ENCODE measurements around the gene ACP3. TPM values are rescaled to one million over a fixed set of nuclear protein-coding genes. Genes with fewer than 3 reads are reported as not detected.

The ACP3 gene
- total and polyA plus RNA-seq, 2 experiments from 2014 or later = 5.2 to 7.7 TPM

GRCh38 chr3:132288357-132288756 is 28.9 kb upstream of the ACP3 start:
- Histone ChIP-seq H3K4me1 (ENCODE audit: insufficient read depth) (peaks cover 20% of the 10 kb centered on the region), H3K36me3 (replicated peaks; ENCODE audit: insufficient read depth, low read depth) (no peaks in the 10 kb centered on the region), H3K4me2 (no peak overlapping the region), H3K27me3 (no peaks in the 10 kb centered on the region), H3K9me2 (replicated peaks; ENCODE audit: insufficient read depth) (no peaks in the 10 kb centered on the region), H3K27ac (peak overlapping the region; percentile 40), H3K9me3 (ENCODE audit: low read depth) (no peaks in the 10 kb centered on the region), H4K20me1 (ENCODE audit: insufficient read depth, poor library complexity, severe bottlenecking) (no peaks in the 10 kb centered on the region), H3K4me3 (no peak overlapping the region), H3K79me2 (no peaks in the 10 kb centered on the region), H2AFZ (no peak overlapping the region)
- 77% methylated on average over 2 of the region's 2 CpGs for WGBS (ENCODE audit: low lambda C conversion rate, missing lambda C conversion rate)
- DNase-seq (ENCODE audit: low spot score) = no peak
- TF ChIP-seq CTCF (IDR thresholded peaks at IDR 0.05; ENCODE audit: poor library complexity) = no peak
- no peak for TF ChIP-seq EZH2phosphoT487 (IDR thresholded peaks at IDR 0.05; ENCODE audit: low read depth, severe bottlenecking, unreplicated experiment)
- no peak for TF ChIP-seq EZH2 (IDR thresholded peaks at IDR 0.05; ENCODE audit: borderline replicate concordance)

GRCh38 chr3:132289316-132289715 is 27.9 kb upstream of the ACP3 start:
- no peak overlapping the region for H3K4me2 ChIP-seq
- H3K4me3 ChIP-seq = no peak overlapping the region
- WGBS (ENCODE audit: low lambda C conversion rate, missing lambda C conversion rate) = 95% methylated on average over 1 of the region's 1 CpG
- no peaks in the 10 kb centered on the region for H4K20me1 ChIP-seq (ENCODE audit: insufficient read depth, poor library complexity, severe bottlenecking)
- no peaks in the 10 kb centered on the region for H3K27me3 ChIP-seq
- H3K9me2 ChIP-seq (replicated peaks; ENCODE audit: insufficient read depth) = no peaks in the 10 kb centered on the region
- no peak for TF ChIP-seq CTCF (IDR thresholded peaks at IDR 0.05; ENCODE audit: poor library complexity)
- no peak for TF ChIP-seq EZH2phosphoT487 (IDR thresholded peaks at IDR 0.05; ENCODE audit: low read depth, severe bottlenecking, unreplicated experiment)
- no peak for TF ChIP-seq EZH2 (IDR thresholded peaks at IDR 0.05; ENCODE audit: borderline replicate concordance)
- H3K36me3 ChIP-seq (replicated peaks; ENCODE audit: insufficient read depth, low read depth) = no peaks in the 10 kb centered on the region
- no peaks in the 10 kb centered on the region for H3K9me3 ChIP-seq (ENCODE audit: low read depth)
- no peaks in the 10 kb centered on the region for H3K79me2 ChIP-seq
- no peak overlapping the region for H2AFZ ChIP-seq
- peaks cover 12% of the 10 kb centered on the region for H3K4me1 ChIP-seq (ENCODE audit: insufficient read depth)
- DNase-seq (ENCODE audit: low spot score) = no peak
- peak overlapping the region; percentile 40 for H3K27ac ChIP-seq

GRCh38 chr3:132290833-132291232 is 26.4 kb upstream of the ACP3 start:
- H3K4me3 ChIP-seq = no peak overlapping the region
- no peaks in the 10 kb centered on the region for H3K36me3 ChIP-seq (replicated peaks; ENCODE audit: insufficient read depth, low read depth)
- H3K79me2 ChIP-seq = no peaks in the 10 kb centered on the region
- H3K4me2 ChIP-seq = no peak overlapping the region
- WGBS (ENCODE audit: low lambda C conversion rate, missing lambda C conversion rate) = 74% methylated on average over 3 of the region's 3 CpGs
- peaks cover 5% of the 10 kb centered on the region for H3K4me1 ChIP-seq (ENCODE audit: insufficient read depth)
- H3K27ac ChIP-seq = no peak overlapping the region
- H4K20me1 ChIP-seq (ENCODE audit: insufficient read depth, poor library complexity, severe bottlenecking) = no peaks in the 10 kb centered on the region
- no peak for TF ChIP-seq EZH2 (IDR thresholded peaks at IDR 0.05; ENCODE audit: borderline replicate concordance)
- no peak for TF ChIP-seq EZH2phosphoT487 (IDR thresholded peaks at IDR 0.05; ENCODE audit: low read depth, severe bottlenecking, unreplicated experiment)
- no peak for TF ChIP-seq CTCF (IDR thresholded peaks at IDR 0.05; ENCODE audit: poor library complexity)
- H3K9me3 ChIP-seq (ENCODE audit: low read depth) = no peaks in the 10 kb centered on the region
- no peaks in the 10 kb centered on the region for H3K27me3 ChIP-seq
- no peak overlapping the region for H2AFZ ChIP-seq
- DNase-seq (ENCODE audit: low spot score) = no peak
- H3K9me2 ChIP-seq (replicated peaks; ENCODE audit: insufficient read depth) = no peaks in the 10 kb centered on the region

GRCh38 chr3:132292042-132292441 is 25.2 kb upstream of the ACP3 start:
- Histone ChIP-seq H2AFZ (no peak overlapping the region), H3K4me3 (no peak overlapping the region), H3K27me3 (no peaks in the 10 kb centered on the region), H3K79me2 (no peaks in the 10 kb centered on the region), H3K36me3 (replicated peaks; ENCODE audit: insufficient read depth, low read depth) (no peaks in the 10 kb centered on the region), H3K4me2 (no peak overlapping the region), H3K27ac (no peak overlapping the region), H3K9me3 (ENCODE audit: low read depth) (no peaks in the 10 kb centered on the region), H4K20me1 (ENCODE audit: insufficient read depth, poor library complexity, severe bottlenecking) (no peaks in the 10 kb centered on the region), H3K9me2 (replicated peaks; ENCODE audit: insufficient read depth) (no peaks in the 10 kb centered on the region), H3K4me1 (ENCODE audit: insufficient read depth) (no peaks in the 10 kb centered on the region)
- no peak for DNase-seq (ENCODE audit: low spot score)
- TF ChIP-seq EZH2phosphoT487 (IDR thresholded peaks at IDR 0.05; ENCODE audit: low read depth, severe bottlenecking, unreplicated experiment) (no peak), EZH2 (IDR thresholded peaks at IDR 0.05; ENCODE audit: borderline replicate concordance) (no peak), CTCF (IDR thresholded peaks at IDR 0.05; ENCODE audit: poor library complexity) (no peak)
- whole genome bisulfite sequencing (ENCODE audit: low lambda C conversion rate, missing lambda C conversion rate) = 75% methylated on average over 4 of the region's 4 CpGs

Data from hepatocyte (in vitro differentiated cells).